ENCODE data around the gene IL1A.
A peak's percentile ranks its signal among the peaks of the same experiment; 100 is the strongest.

The IL1A gene

DNA sequence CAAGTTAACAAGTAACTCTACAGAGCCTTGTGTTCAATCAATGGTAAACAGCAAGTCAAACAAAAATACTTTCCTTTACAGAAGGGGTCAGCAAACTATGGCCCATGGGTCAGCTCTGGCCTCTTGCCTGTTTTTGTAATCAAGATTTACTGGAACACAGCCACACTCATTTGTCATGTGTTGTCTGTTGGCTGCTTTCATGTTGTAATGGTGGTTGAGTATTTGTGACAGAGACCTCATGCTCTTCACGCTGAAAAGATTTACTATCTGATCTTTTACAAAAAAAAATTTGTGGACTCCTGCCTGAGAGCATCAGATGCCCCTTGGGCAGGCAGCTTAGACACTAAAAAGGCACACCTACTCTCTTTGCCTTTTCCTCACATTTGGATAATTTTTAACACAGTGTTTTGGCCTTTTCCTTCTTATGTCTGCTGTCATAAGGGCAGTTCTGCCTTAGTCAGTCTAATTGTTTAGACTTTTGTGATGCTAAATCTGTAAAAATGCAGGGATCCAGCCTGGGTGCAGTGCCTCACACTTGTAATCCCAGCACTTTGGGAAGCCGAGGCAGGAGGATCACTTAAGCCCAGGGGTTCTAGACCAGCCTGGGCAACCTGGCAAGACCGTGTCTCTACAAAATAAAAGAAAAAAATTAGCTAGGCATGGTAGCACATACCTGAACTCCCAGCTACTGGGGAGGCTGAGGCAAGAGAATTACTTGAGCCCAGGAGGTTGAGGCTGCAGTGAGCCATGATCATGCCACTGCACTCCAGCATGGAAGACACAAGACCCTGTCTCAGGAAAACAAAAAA lies 34.0 kb upstream of the IL1A start:
- FAIRE-seq (peak; percentile 71), DNase-seq (ENCODE audit: low spot score) (no peak)

DNA sequence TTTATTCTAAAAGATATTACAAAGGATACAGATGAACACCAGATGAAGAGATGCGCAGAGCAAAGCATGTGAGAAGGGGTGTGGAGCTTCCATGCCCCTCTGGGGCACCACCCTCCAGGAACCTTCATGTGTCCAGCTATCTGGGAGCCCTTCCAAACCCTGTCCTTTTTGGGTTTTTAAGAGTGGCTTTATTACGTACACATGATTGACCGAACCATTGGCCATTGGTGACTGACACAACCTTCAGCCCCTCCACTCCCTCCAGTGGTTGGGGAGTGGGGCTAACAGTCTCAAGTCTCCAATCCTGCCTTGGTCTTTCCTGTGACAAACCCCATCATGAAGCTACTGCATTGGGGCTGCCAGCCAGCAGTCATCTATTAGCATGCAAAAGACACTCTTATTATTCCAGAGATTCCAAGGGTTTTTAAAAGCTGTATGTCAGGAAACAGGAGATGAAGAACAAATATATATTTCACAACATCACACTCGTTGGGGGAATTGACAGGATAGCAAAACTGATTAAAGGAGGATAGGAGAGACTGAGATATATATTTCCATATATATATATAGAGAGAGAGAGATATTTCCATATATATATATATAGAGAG lies 32.9 kb upstream of the IL1A start:
- no peak for DNase-seq (ENCODE audit: low spot score)
- FAIRE-seq = no peak

GRCh38 chr2:112814278-112814677 lies 30.0 kb upstream of the IL1A start:
- DNase-seq (ENCODE audit: low spot score) (no peak), FAIRE-seq (no peak)

GRCh38 chr2:112813280-112813966 lies 29.1 kb upstream of the IL1A start:
- no peak for FAIRE-seq
- DNase-seq (ENCODE audit: low spot score) = no peak

DNA sequence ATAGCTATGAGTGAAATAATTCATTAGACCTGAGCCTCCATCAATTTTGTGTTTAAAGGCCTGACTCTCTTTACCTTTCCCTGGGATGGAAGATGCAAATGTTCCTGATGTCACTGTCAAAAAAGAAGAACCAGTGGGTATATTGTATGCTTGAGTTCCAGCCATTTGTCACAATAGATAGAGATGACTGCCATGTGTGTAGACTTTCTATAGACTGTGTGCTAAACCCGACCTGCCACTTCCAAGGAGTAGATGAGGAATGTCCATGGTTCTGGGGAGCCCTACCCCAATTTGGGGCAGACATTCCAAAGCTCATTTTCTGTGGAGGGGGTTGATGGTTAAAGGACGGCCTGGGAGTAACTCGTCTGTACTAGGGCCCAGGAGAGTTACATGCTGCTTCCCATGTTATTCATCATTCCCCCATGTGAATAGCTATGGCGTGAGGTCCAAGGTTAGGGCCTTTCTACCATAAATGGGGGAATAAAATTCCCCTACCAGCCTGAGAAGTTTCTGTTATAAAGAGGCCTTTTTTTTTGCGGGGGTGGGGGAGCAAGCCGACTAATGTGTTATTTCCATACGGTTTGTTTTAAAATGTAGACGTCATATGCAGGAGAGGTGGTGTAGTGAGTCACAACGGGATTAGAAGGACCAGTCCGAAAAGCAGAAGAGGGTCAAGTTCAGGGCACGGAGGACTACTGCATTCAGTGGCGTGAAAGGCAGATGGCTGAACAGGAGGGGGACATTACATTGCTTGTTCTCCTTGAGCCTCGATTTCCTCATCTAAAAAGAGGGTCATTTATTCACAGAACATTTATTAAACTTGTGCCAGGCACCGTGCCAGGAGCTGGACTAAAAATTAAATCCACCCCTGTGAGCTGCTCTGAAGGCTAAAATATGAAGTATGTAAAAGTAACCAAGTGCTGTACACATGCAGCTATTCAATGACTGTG lies 28.3 kb upstream of the IL1A start:
- DNase-seq (ENCODE audit: low spot score) (peak; percentile 35), FAIRE-seq (no peak)

DNA sequence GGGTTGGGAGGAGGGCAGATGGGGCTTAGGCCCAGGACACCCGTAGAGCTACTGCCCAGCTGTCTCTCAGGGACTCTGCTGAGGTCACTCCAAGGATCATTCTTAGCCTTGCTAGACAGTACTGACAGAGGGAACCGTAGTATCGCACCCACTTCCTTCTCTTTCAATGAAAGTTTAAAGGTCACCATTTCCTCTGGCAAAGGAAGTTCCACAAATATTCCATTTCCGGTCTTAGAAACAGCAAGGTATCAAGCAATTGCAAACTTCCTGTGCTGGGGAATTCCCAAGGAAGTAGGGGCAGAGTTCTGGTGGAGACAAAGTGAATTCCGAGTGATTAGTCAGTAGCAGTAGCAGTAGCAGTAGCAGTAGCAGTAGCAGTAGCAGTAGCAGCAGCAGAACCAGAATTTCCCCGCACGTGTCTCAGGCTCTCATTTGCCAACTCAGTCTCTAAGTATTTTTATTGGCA lies 27.6 kb upstream of the IL1A start:
- peak; percentile 89 for DNase-seq (ENCODE audit: low spot score)
- FAIRE-seq = peak; percentile 83

DNA sequence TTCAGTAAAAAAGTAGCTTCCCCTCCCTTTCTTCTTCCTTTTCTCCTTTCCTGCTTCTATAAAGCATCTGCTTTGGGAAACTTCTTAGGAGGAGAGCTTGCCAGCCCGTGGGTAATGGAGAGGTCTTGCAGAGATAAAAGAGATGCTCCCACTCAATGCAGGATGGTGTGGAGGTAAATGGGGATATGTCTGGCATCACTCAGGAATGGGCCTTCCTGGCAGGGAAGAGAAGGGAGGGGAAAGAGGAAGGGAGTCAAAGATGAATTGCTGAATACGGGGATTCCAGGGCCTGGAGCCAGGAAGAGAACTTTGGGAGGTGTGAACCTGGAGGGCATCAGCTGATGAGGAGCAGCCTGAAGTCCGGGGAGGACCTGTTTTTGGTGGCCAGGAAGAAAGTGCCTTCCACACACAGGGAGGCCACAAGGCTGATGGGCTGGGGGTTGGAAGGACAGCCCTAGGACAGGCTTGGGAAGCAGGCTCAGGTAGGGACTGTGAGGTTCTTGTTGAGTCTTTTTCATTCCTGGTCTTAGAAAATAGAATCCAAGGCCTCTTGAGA lies 27.1 kb upstream of the IL1A start:
- FAIRE-seq = no peak

GRCh38 chr2:112809112-112809511 lies 24.8 kb upstream of the IL1A start:
- DNase-seq (ENCODE audit: low spot score) (no peak), FAIRE-seq (no peak)

More for the DNA sequence above, 27.1 kb upstream of the IL1A start:
- DNase-seq (ENCODE audit: low spot score) = no peak

DNA sequence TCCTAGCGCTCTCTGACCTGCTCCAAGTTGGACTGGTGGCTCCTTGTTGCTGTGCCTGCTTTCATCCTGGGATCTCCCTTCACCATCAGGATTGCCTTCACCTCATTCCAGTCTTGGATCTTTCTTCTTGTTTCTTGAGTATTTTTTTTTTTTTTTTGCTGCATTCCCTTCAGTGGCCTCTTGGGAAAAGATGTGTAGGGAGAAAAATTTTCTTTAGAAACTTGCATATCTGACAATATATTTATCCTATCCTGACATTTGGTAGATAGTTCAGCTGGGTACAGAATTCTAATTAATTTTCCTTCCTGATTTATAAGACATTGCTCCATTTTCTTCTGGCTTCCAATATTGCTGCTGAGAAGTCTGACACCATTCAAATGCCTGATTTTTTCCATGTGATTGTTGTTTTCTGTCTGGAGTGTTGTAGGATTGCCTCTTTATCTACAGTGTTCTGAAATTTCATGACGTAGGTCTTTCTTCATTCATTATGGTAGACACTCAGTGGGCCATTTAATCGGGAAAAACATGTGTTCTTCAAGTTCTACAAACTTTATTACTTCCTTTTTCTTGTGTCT lies 23.0 kb upstream of the IL1A start:
- no peak for FAIRE-seq
- no peak for DNase-seq (ENCODE audit: low spot score)

DNA sequence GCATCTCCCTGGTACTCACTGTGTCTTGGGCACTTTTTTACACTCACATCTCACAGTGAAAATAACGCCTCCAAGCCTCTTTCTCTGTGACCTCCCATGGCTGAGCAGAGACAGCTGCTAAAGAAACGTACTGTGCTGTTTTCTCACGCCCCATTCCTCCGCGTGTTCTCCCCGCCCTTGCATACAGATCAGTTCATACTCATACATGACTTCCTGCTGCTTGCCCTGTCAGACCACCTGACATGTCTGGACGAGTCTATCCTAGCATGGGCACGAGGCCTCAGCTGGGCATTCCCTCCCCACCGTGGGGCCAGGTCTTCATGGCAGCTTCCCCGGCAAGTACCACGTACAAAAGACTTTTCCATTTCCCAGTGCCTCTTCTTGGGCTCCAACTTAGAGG lies 21.2 kb upstream of the IL1A start:
- DNase-seq (ENCODE audit: low spot score) (no peak), FAIRE-seq (no peak)

DNA sequence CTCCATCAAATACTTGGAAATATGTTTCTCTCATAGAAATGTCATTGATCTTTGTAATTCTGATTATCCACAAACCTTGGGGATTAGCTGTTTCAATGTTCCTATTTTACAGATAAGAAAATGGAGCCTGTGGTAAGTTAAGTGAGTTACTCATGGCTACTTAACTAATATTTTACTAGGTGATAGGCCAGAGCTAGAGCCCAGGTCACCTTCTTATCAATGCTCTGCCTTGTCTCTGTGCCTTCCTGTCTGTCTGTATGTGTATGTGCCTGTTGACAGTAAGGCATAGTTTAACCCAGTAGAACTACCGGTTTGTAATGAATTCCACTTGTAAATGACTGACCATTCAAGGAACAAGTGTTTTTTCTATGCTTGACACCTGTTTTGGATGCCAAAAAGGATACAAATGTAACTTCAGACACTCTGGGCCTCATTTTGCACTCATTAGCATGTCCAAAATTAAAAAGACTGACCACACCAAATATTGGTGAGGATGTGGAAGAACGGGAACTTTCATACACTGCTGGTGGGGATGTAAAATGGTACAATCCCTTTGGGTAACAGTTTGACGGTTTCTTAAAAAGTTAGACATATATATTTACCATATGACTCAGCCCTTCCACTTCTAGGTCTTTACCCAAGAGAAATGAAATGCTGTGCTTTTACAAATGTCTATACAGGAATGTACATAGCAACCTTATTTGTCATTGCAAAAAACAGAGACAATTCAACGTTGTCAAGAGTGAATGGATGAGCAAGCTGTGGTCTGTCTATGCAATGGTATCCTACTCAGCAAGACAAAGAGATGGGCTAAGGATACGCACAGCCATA lies 19.6 kb upstream of the IL1A start:
- DNase-seq (ENCODE audit: low spot score) = peak; percentile 82
- peak; percentile 23 for FAIRE-seq

GRCh38 chr2:112800881-112801583 lies 16.7 kb upstream of the IL1A start:
- DNase-seq (ENCODE audit: low spot score) (no peak), FAIRE-seq (no peak)

DNA sequence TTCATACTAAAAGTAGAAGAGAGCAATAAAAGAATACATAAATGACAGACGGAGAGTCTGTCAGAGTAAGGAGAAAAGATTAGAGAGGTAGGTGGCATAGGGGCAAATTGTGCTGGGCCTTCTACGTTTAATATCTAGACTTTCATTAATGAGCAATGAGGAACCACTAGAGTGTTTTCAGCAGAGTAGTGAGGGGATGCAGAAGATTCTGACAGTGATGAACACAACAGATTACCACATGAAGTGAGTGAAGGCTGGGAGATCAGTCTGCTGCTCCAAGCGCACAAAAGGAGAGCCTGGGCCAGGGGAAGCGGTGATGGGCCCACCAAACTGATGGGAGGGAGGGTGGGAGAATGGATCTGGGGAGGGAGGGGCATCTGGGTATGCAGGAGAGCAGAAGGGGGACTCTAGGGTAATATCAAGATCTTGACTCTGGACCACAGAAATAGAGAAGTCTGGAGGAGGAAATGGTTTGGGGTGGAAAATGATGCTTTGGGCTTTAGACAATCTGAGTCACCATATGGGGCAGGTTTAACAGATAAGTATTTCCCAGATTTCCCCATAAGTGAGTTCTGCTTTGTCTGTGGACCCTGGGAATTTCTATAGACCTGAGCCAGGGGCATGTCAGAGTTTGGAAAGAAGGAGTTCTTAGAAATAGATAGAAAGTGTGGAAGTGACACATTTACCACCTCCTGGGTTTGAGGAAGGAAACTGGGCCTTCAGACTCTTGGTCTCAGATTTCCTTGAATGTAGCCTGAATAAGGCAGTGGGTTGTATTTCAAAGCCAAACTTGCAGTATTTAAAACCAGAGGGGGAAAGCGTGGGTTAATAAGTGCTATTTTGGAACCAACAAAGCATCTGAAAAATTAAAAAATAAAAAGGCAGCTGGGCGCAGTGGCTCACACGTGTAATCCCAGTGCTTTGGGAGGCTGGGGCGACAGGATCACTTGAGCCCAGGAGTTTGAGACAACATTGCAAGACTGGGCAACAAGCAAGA lies 15.0 kb upstream of the IL1A start:
- no peak for DNase-seq (ENCODE audit: low spot score)
- FAIRE-seq = no peak

- FAIRE-seq (no peak), DNase-seq (ENCODE audit: low spot score) (no peak)
These were observed 12.2 kb upstream of the IL1A start for GRCh38 chr2:112796486-112796885.

DNA sequence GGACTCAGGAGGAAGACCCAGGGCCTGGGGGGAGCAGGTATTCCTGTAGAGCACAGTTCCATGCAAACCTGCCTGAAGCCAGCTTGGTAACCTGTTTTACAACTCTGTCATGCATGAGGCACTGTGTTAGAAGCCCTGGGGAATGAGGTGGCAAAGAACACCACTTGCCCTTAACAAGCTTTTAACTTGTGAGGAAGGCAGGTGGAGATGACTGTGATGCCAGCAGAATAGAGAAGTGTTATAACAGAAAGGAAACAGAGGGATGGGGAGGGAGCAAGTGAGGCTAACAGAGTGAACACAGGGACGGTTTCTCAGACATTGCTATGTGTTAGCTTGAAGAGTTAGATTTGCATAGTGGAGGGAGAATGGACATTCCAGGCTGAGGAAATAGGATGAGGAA lies 11.5 kb upstream of the IL1A start:
- DNase-seq (ENCODE audit: low spot score) (no peak), FAIRE-seq (no peak)

- no peak for FAIRE-seq
These were observed 10.5 kb upstream of the IL1A start for GRCh38 chr2:112794841-112795240.

GRCh38 chr2:112794131-112794733 lies 9.9 kb upstream of the IL1A start:
- DNase-seq (ENCODE audit: low spot score) (peak; percentile 51), FAIRE-seq (no peak)

More at GRCh38 chr2:112794841-112795240, 10.5 kb upstream of the IL1A start:
- DNase-seq (ENCODE audit: low spot score) = no peak
